ENCODE results near the gene LGALS9C. TPM values are rescaled to one million over a fixed set of nuclear protein-coding genes. Genes with fewer than 3 reads are reported as not detected.
"Not testable (repeated sequence)": the region's sequence is repeated elsewhere in the genome, so short reads cannot be mapped to it uniquely, and the experiment has no call there.

The LGALS9C gene
- total RNA-seq, result not detected in 2 replicates

DNA sequence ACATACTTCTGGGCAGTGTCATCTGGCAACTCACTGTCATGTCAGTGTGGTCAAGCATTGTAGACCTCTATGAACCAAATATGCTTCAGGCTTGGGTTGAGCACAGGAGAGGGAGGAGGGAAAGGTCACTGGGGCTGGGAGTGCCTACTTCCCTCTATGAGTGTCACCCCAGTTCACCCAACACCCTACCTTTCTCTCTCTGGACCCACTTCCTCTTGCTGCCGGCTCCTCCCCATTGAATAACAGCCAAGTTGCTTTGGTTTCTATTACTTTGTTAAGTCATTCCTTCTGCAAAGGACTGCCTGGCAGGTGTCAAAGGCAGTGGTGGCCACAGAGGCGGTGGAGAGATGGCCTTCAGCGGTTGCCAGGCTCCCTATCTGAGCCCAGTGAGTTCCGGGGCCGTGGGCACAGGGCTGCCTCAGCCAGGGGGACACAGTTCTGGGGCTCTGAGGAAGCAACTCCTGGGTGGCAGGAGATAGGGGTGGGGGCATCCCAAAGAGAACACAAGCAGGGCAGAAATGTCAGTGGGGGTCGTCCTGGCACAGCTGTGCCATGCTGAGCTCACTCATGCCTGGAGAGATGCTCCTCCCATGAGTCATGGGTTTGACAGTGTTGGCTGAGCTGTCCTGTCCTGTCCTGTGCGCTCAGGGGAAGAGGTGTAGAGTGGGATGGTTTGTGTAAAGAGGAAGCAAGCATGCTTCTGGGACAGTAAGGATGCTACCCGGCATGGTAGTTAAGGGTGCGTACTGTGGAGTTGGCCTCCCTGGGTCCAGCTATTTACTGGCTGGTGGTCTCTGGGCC is at the start of gene LGALS9C:
TSS of gene LGALS9C (plus strand) at position 282 of the 801 bp plus-strand sequence. CDS start at position 348, 66 bp downstream.
- peak; percentile 72 for ATAC-seq (ENCODE audit: low read depth)
- H3K27ac Mint-ChIP-seq; H3K4me1 Mint-ChIP-seq; DNase-seq; POLR2A ChIA-PET; CTCF ChIA-PET; H3K27me3 Mint-ChIP-seq; H3K9me3 Mint-ChIP-seq; H3K36me3 Mint-ChIP-seq (ENCODE audit: low read depth); intact Hi-C loops (cut with micrococcal nuclease): not testable (repeated sequence)
- peak within 1 kb of the TSS; percentile 28 for H3K4me3 Mint-ChIP-seq

DNA sequence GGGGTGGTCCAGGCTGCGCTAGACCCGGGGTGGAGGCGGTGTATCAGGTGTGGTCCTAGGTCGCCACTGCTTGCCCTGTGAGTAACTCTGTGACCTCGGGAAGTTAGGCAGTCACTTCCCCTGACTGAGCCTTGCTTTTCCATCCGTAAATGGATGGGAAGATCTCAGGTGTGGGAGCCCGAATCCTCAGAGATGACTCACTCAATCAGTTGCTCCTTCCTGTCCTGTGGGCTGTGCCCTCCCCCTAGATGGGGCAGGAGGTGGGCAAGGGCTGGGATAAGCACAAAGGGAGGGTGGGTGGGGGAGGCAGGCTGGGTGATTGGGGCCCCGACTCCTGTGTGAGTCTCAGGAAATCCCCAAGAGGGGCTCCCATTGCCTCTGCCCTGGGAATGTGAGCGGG is 44.4 kb upstream of the LGALS9C start:
- POLR2A ChIA-PET; CTCF ChIA-PET; DNase-seq; H3K4me3 Mint-ChIP-seq; intact Hi-C loops (cut with micrococcal nuclease); H3K9me3 Mint-ChIP-seq; H3K27ac Mint-ChIP-seq; H3K4me1 Mint-ChIP-seq; H3K36me3 Mint-ChIP-seq (ENCODE audit: low read depth); H3K27me3 Mint-ChIP-seq; ATAC-seq (ENCODE audit: low read depth): not testable (repeated sequence)

DNA sequence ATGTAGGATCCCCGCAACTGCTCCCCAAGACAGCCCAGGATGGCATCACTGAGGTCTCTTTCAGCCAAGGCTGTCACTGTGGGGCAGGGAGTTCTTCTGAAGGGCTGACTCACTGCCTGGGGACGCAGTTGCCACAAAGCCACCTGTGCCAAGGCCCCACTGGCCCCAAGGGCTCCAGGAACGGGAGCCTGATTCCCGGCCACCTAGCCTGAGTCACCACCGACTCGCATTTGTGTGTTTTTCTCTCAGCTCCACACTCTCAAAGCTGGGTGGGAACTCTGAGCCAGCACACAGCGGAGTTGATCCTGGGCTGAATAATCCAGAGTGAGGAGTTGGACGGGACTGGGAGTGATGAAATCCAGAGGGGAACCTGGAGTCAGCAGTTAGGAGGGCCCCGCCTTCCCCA is 37.1 kb upstream of the LGALS9C start:
- CTCF ChIA-PET; H3K27me3 Mint-ChIP-seq; intact Hi-C loops (cut with micrococcal nuclease); H3K9me3 Mint-ChIP-seq; DNase-seq; ATAC-seq (ENCODE audit: low read depth); H3K4me1 Mint-ChIP-seq; H3K27ac Mint-ChIP-seq; POLR2A ChIA-PET; H3K4me3 Mint-ChIP-seq; H3K36me3 Mint-ChIP-seq (ENCODE audit: low read depth): not testable (repeated sequence)

DNA sequence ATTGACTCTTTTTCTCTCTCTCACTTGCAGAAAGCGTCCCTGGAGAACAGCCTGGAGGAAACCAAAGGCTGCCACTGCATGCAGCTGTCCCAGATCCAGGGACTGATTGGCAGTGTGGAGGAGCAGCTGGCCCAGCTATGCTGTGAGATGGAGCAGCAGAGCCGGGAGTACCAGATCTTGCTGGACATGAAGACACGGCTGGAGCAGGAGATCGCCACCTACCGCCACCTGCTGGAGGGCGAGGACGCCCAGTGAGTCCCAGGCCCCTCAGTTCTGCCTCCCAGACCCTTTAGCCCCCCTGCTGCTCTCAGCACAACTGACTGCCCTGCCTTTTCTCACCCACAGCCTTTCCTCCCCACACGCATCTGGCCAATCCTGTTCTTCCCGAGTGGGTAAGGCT is 34.5 kb upstream of the LGALS9C start:
- not testable (repeated sequence) for H3K4me3 Mint-ChIP-seq

DNA sequence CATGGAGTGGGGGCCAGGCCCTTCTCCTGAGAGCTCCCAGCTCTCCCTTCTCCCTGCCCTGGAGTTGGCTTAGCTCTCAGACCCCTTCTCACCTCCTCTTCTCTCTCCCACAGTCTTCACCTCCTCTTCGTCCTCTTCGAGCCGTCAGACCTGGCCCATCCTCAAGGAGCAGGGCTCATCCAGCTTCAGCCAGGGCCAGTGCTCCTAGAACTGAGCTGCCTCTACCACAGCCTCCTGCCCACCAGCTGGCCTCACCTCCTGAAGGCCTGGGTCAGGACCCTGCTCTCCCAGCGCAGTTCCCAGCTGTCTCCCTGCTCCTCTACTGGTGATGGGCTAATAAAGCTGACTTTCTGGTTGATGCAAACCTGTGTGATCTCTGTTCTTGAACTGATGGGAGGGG is 34.1 kb upstream of the LGALS9C start:
- H3K4me3 Mint-ChIP-seq; CTCF ChIA-PET; H3K27ac Mint-ChIP-seq; DNase-seq; H3K4me1 Mint-ChIP-seq; intact Hi-C loops (cut with micrococcal nuclease); ATAC-seq (ENCODE audit: low read depth); POLR2A ChIA-PET; H3K9me3 Mint-ChIP-seq; H3K36me3 Mint-ChIP-seq (ENCODE audit: low read depth); H3K27me3 Mint-ChIP-seq: not testable (repeated sequence)

More for the DNA sequence above, 34.5 kb upstream of the LGALS9C start:
- CTCF ChIA-PET; H3K36me3 Mint-ChIP-seq (ENCODE audit: low read depth); H3K27me3 Mint-ChIP-seq; POLR2A ChIA-PET; H3K9me3 Mint-ChIP-seq; intact Hi-C loops (cut with micrococcal nuclease); ATAC-seq (ENCODE audit: low read depth); DNase-seq; H3K4me1 Mint-ChIP-seq; H3K27ac Mint-ChIP-seq: not testable (repeated sequence)

DNA sequence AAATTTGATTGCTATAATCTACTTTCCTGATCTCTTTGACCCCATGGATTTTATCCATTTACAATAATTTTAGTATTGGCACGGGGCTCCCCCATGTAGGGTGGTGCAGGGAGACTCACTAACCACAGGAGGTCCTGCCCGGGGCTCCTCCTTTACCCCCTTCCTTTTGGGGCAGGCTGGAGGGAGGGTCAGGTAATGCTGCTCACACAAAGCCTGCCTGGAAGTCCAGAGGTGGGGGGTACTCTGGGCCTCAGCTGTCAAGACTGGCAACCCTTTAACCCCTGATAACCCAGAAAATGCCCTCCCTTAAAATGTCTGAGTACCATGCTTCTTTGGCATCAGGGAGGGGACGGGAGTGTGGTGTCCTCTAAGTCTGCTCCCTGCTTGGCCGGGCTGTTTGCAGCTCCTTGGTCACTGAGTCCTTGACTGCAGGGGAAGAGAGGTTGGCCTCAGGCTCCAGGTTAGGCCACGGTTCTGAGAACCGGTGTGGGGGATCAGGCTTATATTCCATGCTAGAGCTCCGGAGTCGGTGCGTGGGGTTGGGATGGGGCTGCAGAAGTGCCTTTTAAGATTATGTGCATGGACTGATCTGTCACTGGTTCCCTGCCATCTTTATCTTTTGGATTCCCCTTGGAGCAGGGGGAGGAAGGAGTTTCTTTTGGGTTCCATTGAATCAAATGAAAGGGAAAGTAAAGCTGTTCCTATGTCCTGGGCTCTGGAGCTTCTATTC is 28.9 kb upstream of the LGALS9C start:
- H3K36me3 Mint-ChIP-seq (ENCODE audit: low read depth); H3K27ac Mint-ChIP-seq; DNase-seq; H3K4me3 Mint-ChIP-seq; POLR2A ChIA-PET; H3K27me3 Mint-ChIP-seq; H3K4me1 Mint-ChIP-seq; ATAC-seq (ENCODE audit: low read depth); intact Hi-C loops (cut with micrococcal nuclease); H3K9me3 Mint-ChIP-seq; CTCF ChIA-PET: not testable (repeated sequence)

DNA sequence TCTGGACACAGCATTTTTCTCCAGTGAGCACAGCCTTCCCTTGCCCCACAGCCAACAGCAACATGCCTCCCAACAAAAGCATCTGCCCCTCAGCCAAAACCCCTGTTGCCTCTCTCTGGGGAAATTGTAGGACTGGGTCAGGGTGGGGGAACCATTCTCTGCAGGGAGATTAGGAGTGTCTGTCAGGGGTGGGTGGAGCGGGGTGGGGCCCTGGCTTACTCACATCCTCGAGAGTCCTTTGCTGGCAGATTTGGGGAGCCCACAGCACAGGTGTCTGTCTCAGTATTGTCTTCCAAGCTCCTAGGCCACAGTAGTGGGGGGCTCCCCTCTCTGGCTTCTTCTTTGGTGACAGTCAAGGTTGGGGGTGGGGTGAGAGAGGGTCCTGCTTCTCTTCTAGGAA is 28.3 kb upstream of the LGALS9C start:
- H3K9me3 Mint-ChIP-seq; ATAC-seq (ENCODE audit: low read depth); intact Hi-C loops (cut with micrococcal nuclease); H3K27me3 Mint-ChIP-seq; DNase-seq; H3K4me1 Mint-ChIP-seq; H3K4me3 Mint-ChIP-seq; H3K36me3 Mint-ChIP-seq (ENCODE audit: low read depth); H3K27ac Mint-ChIP-seq; POLR2A ChIA-PET; CTCF ChIA-PET: not testable (repeated sequence)

DNA sequence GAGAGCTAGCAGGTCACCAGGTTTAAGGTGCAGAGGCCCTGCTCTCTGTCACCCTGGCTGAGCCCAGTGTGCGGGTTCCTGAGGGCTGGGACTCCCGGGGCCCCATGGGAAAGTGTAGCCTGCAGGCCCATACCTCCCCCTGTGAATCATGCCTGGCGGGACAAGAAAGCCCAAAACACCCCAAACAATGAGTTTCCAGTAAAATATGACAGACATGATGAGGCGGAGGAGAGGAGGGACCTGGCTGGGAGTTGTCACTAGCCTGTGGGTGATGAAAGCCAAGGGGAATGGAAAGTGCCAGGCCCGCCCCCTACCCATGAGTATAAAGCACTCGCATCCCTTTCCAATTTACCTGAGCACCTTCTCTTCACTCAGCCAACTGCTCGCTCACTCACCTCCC is 26.8 kb upstream of the LGALS9C start:
- H3K4me1 Mint-ChIP-seq; ATAC-seq (ENCODE audit: low read depth); DNase-seq; intact Hi-C loops (cut with micrococcal nuclease); H3K27me3 Mint-ChIP-seq; CTCF ChIA-PET; H3K4me3 Mint-ChIP-seq; H3K9me3 Mint-ChIP-seq; H3K27ac Mint-ChIP-seq; POLR2A ChIA-PET; H3K36me3 Mint-ChIP-seq (ENCODE audit: low read depth): not testable (repeated sequence)

DNA sequence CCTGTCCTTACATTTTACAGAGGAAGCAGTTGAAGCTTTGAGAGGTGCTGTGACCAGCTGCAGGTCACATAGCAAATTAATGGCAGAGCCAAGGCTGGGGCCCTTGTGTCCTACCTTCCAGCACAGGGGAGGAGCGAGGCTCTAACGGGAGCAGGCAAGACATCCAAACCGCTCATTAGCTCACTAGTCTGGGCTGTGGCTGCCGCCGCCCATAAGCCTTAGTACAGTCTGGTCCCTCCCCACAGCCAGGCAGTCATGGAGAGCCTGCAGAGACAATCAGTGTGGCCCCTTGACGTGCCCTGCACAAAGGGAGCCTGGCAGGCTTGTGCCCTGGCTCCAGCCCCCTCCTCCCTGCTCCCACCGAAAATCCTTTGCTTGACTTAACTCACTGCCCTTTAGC is 25.6 kb upstream of the LGALS9C start:
- CTCF ChIA-PET; H3K36me3 Mint-ChIP-seq (ENCODE audit: low read depth); POLR2A ChIA-PET; ATAC-seq (ENCODE audit: low read depth); intact Hi-C loops (cut with micrococcal nuclease); H3K27me3 Mint-ChIP-seq; H3K4me1 Mint-ChIP-seq; DNase-seq; H3K9me3 Mint-ChIP-seq; H3K4me3 Mint-ChIP-seq; H3K27ac Mint-ChIP-seq: not testable (repeated sequence)

DNA sequence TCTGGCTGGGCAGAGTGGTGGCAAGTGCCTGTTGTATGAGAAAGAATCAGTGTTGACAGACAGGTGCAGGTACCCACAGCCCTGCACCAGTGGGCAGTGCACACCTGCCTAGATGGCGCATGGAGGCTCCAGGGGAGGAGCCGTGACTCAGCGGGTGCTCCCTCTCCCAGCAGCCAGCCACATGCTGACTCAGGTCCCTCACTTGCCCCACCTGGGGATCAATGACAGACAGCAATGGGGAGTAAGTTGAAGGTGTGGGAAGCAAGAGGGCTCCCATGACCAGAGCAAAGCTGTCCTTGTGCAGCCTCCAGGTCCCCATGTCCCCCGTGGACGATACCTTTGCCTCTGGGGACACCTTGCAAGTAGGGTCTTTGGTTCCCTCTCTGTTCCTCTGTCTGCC is 24.6 kb upstream of the LGALS9C start:
- DNase-seq; H3K27ac Mint-ChIP-seq; CTCF ChIA-PET; intact Hi-C loops (cut with micrococcal nuclease); H3K9me3 Mint-ChIP-seq; POLR2A ChIA-PET; H3K4me1 Mint-ChIP-seq; H3K4me3 Mint-ChIP-seq; ATAC-seq (ENCODE audit: low read depth); H3K36me3 Mint-ChIP-seq (ENCODE audit: low read depth); H3K27me3 Mint-ChIP-seq: not testable (repeated sequence)

DNA sequence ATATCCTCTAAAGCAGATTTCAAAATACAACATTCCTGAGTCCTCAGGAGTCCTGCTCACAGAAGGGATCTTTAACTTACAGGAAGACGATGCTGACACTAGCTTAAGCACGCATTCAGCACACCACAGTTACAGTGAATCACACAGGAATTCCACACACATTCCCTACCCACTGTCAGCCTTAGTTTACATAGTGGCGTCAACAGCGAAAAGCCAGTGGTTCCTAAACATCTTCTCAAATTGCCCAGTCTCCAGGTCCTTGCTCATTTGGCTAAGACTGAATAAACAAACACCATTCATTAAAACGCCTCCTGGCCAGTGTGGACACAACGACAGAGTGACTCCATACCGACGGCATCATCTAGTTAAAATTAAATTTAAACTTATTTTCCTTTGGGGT is 17.6 kb upstream of the LGALS9C start:
- H3K27me3 Mint-ChIP-seq; DNase-seq; H3K36me3 Mint-ChIP-seq (ENCODE audit: low read depth); H3K4me3 Mint-ChIP-seq; ATAC-seq (ENCODE audit: low read depth); H3K9me3 Mint-ChIP-seq; POLR2A ChIA-PET; H3K27ac Mint-ChIP-seq; H3K4me1 Mint-ChIP-seq; intact Hi-C loops (cut with micrococcal nuclease); CTCF ChIA-PET: not testable (repeated sequence)

DNA sequence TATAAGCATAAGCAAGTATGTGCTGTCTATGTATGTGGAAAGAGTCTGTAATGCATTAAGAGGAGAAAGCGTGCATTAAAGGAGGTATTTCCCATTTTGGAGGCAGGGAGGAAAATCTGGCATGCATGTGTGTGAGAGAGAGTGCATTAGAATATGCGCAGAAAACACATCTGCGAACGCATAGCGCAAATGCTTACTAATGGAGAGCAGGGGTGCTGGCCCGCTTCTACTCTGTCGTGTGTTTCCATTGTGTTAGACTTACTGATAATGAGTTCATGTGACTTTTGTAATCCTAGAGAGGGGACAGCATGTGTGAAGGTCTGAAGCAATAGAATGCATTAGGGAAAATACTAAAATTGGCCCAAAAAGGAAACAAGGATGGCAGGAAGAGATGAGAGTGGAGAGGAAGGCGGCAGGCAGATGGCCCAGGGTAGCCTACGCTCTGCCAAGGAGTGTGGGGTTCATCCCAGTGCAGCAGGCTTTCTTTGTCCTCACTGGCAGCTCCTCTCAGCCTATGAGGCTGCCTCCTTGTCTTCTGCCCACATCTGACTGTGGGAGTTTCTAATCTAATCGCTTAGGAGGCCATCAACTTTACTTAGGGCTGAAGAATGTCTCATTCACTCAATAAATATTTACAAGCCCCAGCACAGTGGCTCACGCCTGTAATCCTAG is 12.6 kb upstream of the LGALS9C start:
- H3K27me3 Mint-ChIP-seq; H3K4me1 Mint-ChIP-seq; intact Hi-C loops (cut with micrococcal nuclease); DNase-seq; H3K4me3 Mint-ChIP-seq; H3K9me3 Mint-ChIP-seq; CTCF ChIA-PET; POLR2A ChIA-PET; H3K27ac Mint-ChIP-seq; ATAC-seq (ENCODE audit: low read depth); H3K36me3 Mint-ChIP-seq (ENCODE audit: low read depth): not testable (repeated sequence)

All from activated B cell treated with CpG ODN at 0.5 μM for 24 hours (primary cell).